DMS114 treated with DMSO at 0.1 percent for 48 hours (cell line): ENCODE measurements around the gene YJEFN3.

ENCODE experiments used
- DNase-seq: peaks from one replicate; lab custom pipeline; 2025; ENCODE audit not compliant: unreplicated experiment; lab: John Stamatoyannopoulos, UW

YJEFN3 gene

DNA sequence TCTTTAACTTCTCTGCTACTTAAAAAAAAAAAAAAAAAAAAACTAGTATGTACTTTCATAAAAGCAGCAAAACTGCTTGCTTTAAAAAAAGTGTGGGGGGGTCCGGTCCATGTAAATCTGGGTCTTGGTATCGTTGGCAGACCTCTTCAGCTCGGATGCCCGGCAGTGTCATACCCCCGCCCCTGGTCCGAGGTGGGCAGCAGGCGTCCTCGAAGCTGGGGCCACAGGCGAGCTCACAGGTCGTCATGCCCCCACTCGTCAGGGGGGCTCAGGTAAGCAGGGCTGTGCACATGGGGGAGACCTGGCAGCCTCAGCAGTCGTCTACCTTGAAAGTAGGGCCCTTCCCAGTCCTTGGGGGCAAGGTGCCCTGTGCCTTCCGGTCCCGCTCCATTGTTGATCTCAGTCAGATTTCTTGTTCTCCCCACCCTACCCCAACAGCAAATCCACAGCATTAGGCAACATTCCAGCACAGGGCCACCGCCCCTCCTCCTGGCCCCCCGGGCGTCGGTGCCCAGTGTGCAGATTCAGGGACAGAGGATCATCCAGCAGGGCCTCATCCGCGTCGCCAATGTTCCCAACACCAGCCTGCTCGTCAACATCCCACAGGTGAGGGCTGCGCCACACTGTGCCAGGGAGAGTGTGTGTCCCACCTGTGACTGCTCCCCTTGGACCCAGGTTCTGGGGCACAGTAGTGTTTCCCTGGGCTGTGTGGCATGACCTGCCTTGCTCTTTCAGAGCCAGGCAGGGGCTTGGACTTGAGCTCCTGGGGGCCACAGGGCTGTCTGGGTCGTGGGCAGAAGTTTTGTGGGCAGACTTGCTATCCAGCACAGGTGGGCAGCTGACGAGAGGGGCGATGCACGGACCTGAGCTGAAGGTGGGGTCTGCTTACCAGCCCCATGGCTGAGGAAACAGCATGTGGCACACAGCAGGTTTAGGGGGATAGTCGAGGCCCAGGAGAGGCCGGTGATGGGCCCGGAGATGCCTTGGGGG, 32.8 kb upstream of the YJEFN3 start:
- DNase-seq, result no peak

GRCh38 chr19:19498255-19498991, 30.3 kb upstream of the YJEFN3 start:
- DNase-seq, result no peak

DNA sequence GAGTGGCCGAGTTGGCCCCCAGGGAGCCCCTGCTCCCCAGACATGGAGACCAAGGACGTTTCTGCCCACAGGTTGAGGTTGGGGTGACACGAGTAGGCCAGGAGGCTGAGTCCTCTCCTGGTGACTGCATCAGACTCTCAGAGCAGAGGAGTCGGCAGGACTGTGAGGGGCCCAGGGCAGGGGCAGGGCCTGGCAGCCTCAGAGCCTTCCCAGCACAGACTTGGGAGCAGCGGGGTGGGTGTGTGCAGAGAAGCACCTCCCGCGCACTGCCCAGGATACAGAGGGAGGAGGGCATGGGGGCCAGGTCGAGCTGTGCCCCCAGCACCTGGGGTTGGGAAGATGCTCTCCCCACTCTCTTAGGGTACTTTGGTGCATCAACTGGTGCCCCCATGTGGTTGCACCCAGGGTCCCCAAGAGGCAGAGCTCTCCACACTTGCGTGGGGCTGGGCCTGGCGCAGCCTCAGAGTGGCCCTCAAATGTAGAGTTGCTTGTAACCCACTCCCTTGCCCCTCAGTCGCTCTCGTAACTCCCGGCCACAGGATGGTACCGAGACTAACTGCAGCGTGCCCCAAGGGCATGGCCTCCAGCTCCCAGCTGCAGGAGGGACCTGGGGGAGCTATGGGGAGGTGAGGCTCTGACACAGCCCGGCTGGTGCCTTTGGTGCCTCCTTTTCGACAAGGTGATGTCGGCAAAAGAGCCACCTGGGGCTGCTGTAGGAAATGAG, 29.3 kb upstream of the YJEFN3 start:
- no peak for DNase-seq

DNA sequence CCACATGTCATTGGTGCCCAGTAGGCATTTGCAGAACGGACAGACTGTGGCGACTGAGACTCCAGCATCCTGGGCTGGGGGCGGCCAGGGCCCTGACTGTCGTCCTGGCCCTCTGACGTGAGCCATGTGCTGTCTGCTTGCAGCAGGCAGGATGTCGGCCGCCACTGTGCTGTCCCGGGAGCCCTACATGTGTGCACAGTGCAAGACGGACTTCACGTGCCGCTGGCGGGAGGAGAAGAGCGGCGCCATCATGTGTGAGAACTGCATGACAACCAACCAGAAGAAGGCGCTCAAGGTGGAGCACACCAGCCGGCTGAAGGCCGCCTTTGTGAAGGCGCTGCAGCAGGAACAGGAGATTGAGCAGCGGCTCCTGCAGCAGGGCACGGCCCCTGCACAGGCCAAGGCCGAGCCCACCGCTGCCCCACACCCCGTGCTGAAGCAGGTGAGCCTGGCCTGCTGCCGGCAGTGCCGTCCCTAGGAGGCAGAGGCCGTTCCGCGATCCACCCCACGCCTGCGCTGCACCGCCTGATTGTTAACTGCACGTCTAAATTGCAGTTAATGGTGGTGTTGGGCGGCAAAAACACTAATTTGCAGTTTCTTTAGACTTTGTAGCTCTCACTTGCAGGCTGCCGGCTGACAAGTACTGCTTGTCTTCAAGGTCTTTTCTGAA, 27.6 kb upstream of the YJEFN3 start:
- no peak for DNase-seq

DNA sequence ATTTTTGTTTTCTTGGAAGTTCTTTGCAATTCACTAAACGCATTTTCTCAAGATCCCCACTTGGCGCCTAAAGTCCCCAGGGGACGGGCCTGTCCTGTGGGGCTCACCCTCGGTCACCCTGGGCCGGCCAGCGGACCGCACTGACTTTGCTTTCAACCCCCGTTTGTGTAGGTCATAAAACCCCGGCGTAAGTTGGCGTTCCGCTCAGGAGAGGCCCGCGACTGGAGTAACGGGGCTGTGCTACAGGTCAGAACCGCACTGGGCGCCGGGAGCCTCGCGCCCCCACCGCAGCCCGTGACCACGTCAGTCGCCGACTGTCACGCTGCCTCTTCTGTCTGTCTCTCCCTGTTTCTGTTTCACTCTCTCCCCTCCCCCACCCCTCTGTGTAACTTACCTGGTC, 26.9 kb upstream of the YJEFN3 start:
- no peak for DNase-seq

GRCh38 chr19:19502281-19502680, 26.4 kb upstream of the YJEFN3 start:
- DNase-seq, result no peak

DNA sequence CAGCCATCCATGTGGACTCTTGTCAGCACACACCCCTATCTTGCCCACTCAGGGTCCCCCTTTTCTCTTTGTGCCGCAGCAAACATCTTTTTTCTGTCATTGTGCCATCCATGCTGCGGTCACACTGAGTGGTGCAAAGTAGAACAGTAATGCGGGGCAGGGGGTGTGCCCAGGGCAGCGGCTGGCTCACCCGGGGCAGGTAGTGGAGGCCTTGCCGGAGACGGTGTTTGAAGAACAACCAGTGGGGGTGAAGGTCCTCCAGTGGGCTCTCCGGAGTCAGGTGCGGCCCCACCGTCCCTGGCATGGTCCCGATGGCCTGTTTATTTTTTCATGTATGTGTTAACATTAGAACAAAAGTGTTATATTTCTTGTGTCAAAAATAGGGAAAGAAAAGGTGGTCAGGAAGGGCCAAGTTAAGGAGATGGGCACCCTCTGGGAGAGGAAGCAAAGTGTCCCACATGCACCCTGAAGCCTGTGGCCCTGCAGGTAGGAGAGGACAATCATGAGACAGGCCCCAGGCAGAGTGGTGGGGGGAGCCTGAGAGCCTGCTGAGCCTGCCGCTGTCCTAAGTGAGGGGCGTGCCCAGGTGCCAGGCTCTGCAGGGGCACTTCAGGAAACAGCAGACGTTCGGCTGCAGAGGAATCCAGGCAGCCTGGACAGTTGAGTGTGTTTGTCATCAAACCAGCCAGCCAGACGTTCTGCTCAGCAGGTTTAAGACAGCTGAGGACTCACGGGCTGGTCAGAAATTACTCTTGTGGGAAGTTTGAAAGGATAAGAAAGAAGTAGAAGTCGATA, 25.7 kb upstream of the YJEFN3 start:
- DNase-seq, result no peak

DNA sequence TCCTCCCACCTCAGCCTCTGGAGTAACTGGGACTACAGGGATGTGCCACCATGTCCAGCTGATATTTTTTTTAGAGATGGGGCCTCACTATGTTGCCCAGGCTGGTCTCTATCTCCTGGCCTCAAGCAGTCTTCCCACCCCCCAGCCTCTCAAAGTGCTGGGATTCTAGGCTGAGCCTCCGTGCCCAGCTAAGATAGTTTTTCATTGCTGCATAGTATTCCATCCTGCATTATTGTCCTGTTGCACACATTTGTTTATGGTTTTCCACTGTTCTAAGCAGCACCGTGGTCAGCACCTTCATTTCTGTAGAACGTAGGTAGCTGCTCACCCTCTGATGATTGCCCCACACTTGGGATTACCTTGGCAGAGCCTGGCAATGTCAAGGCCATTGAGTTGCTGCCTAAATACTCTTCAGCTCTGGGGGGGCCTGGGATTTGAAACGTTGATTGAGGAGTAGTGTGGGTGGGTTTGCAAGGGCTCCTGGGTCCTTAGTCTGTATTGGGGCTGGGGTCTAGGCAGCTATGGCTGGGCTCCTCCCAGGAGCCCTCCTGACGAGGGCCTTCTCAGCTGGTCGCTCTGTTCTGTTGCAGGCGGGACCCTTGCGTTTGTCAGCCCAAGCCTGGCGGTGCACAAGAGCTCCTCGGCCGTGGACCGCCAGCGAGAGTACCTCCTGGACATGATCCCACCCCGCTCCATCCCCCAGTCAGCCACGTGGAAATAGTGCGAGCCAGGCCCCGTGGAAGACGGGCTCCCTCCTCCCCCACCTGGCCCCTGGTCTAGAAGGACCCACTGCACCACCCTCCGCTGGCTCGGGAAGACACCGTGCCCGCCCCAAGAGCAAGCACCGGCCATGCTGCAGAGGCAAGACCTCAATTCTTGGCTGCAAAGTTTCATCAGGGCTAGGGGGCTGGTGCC, 23.7 kb upstream of the YJEFN3 start:
- DNase-seq, result no peak

DNA sequence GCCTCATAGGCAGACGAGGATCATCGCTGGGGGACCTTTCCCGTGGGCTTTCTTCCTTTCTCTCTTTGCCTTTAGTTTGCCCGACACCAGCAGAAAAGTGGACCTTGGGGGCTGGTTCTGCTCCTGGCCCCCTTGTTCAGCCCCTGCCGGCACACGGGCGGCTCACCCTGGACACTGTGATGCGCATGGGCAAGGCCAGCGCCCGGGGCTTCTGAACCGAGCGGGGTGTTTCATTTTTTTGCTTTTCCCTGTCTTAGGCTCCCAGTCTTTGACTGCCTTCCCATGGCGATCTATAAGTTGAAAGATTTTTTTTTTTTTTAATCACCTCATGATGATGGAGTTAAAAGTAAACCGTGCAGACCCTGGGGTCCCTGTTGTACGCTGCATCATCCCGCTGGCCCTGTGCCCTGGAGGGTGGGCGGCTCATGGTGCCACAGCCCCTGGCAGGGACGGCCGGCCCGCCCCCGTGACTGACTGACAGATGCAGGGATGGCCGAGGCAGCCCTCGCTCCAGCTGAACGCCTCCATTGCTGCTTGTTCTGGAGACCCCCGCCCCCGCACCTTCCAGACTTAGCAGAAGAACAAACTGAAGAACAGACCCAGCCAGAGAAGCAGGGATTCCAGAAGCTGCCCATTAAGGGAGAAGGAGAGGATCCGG, 22.9 kb upstream of the YJEFN3 start:
- DNase-seq, result no peak

GRCh38 chr19:19506592-19506991, 22.1 kb upstream of the YJEFN3 start:
- DNase-seq, result no peak

- DNase-seq, result no peak
Measured at GRCh38 chr19:19507354-19507753, 21.4 kb upstream of the YJEFN3 start.

DNA sequence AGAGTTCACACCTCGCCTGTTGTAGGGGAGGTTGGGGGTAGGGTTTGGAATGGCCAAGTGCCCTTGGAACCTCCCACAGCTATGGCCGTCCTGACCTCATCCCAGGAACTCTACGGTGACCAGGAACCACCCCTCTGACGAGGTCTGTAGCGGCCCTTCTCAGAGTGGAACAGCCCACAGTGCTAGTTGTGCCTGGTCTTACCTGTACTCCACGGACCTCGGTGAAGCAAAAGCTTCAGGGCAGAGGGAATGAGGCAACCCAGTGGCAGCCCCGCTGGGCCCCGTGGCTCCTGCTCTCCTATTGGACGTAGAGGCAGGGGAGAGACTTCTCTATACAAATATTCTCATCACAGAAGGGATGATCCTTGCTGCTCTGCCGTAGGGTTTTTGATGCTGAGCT, 20.5 kb upstream of the YJEFN3 start:
- DNase-seq, result no peak

DNA sequence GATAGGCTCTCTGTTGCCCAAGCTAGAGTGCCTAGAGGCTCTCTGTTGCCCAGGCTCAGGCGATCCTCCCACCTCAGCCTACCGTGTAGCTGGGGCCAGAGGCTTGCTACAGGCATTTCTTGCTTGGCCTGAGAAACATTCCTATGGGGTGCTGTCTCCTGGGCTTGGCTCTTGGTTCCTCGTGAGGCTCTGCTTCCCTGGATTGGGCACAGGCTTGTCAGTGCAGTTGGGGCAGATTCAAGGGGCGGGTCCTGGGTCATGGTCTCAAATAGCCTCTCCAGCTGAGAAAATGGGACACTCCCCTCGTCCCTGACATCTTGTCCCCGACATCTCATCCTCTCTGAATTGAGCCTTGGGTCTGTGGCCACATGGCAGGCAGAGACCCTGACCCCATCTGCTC, 18.3 kb upstream of the YJEFN3 start:
- no peak for DNase-seq

GRCh38 chr19:19513682-19514081, 15.0 kb upstream of the YJEFN3 start:
- DNase-seq, result no peak

GRCh38 chr19:19514215-19514657, 14.5 kb upstream of the YJEFN3 start:
- DNase-seq, result no peak

- no peak for DNase-seq
Measured at GRCh38 chr19:19514881-19515641, 13.7 kb upstream of the YJEFN3 start, which contains the start of gene TSSK6. TSSK6 (minus strand) TSS chr19:19515548; CDS start chr19:19515427, 121 bp downstream.

DNA sequence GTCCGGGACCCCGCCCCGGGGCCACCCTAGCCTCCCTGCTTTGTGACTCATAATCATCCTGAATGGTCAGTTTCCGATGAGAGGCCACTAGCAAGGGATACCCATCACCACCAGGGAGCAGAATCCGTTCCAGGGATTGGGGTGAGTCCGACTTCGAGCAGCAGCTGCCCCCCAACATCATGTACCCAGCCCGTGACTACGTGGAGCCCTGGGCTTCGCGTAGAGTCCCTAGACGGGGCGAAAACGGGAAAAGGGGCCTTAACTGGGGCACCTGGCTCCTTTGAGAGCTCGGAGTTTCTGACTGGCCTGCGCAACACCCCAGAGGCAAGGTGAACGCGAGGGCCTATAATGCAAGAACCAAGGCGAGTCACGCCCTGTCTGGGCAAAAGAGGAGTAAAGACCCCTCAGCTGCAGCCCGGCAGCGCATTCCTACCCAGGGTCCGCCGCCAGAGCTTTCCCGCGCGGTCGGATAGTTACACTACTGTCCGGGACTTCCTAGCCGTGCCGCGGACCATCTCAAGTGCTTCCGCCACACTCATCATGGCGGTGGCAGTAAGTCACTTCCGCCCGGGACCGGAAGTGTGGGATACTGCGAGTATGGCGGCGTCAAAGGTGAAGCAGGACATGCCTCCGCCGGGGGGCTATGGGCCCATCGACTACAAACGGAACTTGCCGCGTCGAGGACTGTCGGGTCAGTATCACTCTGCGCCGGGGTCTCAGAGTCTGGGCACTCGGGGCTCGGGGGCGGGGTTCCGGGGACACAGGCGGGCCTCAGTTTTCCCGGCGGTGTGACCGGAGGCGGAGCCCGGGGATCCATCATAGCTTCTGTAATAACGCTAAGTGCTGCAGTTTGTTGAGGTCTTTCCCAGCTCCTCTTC, 12.8 kb upstream of the YJEFN3 start, which contains the start of gene NDUFA13:
Gene NDUFA13, plus strand, starts transcription at position 584 of the 878 bp plus-strand sequence. Its CDS starts 14 bp downstream, at position 598.
- DNase-seq, result peak; percentile 84
